Lung (tissue), 12 donors: ENCODE measurements around the gene PRSS2. TPM values are rescaled to one million over a fixed set of nuclear protein-coding genes. Genes with fewer than 3 reads are reported as not detected.
"Not testable (repeated sequence)": the region's sequence is repeated elsewhere in the genome, so short reads cannot be mapped to it uniquely, and the experiment has no call there.

Experiments
- ATAC-seq: fragments of 200-7000 bp; cut with Tn5 transposase; one replicate; pipeline ENCODE4 v1.9.1; 2020; ENCODE audit warnings: moderate number of reproducible peaks; ENCODE audit not compliant: insufficient read depth, low FRiP score
- DNase-seq, 3 donors: peaks; one replicate each; pipeline ENCODE4 v3.0.0-alpha.2; 2013 to 2017
- H3K27ac ChIP-seq, 2 donors: one replicate each; pipeline ENCODE4 v1.5.1; 2013; ENCODE audit warnings: mild to moderate bottlenecking in 2 of 2, moderate library complexity in 2 of 2, control low read depth in 1 of 2, inconsistent platforms in 1 of 2, low read depth in 1 of 2, low read length in 1 of 2
- H3K27me3 ChIP-seq, 3 donors: one replicate each; pipeline ENCODE4 v1.5.1; 2013; ENCODE audit warnings: low read length in 2 of 3; ENCODE audit not compliant: control insufficient read depth in 3 of 3, insufficient read depth in 3 of 3
- H3K36me3 ChIP-seq, 4 donors: one replicate each; pipeline ENCODE4 v1.5.1; 2013; ENCODE audit warnings: low read length in 4 of 4, mild to moderate bottlenecking in 1 of 4, moderate library complexity in 1 of 4; ENCODE audit not compliant: control insufficient read depth in 4 of 4, insufficient read depth in 4 of 4
- H3K4me1 ChIP-seq, 5 donors: one replicate each; pipeline ENCODE4 v1.5.1; 2013; ENCODE audit warnings: low read length in 5 of 5, mild to moderate bottlenecking in 2 of 5, moderate library complexity in 1 of 5; ENCODE audit not compliant: control insufficient read depth in 5 of 5, insufficient read depth in 5 of 5
- H3K4me3 ChIP-seq: one replicate; pipeline ENCODE4 v1.5.1; 2013; ENCODE audit warnings: mild to moderate bottlenecking, control low read depth, moderate library complexity
- H3K9ac ChIP-seq, 2 donors: one replicate each; pipeline ENCODE4 v1.5.1; 2013; ENCODE audit warnings: low read length in 2 of 2, control low read depth in 1 of 2; ENCODE audit not compliant: insufficient read depth in 1 of 2
- H3K9me3 ChIP-seq, 4 donors: one replicate each; pipeline ENCODE4 v1.5.1; 2013; ENCODE audit warnings: low read length in 3 of 4, mild to moderate bottlenecking in 1 of 4, moderate library complexity in 1 of 4; ENCODE audit not compliant: control insufficient read depth in 4 of 4, insufficient read depth in 3 of 4
- WGBS, 2 donors: extraction: QIAGEN DNeasy Blood & Tissue Kit; methylation state at CpG; one replicate each; pipeline ENCODE4 v1.1.7; 2013; 5-methylcytosine and 5-hydroxymethylcytosine counted together
- polyA plus RNA-seq, 2 donors: library from polyadenylated mRNA; stranded (reverse); fragments of 200-250 nt; gene quantifications; one replicate each; pipeline ENCODE4 v1.2.1, GENCODE V29; 2013
- total RNA-seq, 2 donors: library from RNA; depleted of rRNA in 1 of 2; stranded (reverse); fragments of >200 nt in 1 of 2; gene quantifications; one replicate each; pipeline ENCODE4 v1.2.1, GENCODE V29; 2014 to 2021
- TF ChIP-seq, protein P1 (sequence below): IDR thresholded peaks from 2 replicates; pipeline ENCODE4 v1.5.1; 2012; ENCODE audit warnings: mild to moderate bottlenecking; ENCODE audit errors: control extremely low read depth, extremely low read depth
- donor health status: control.
- donor health status: control.
- donor health status: Bipolar disorder and iron deficiency.
- donor health status: healthy.
- donor health status: DM: yes; HTN: yes; CAD: no.

Gene PRSS2
- total and polyA plus RNA-seq, 4 donors = 0.35 to 47.9 (median 1.7) TPM; not detected in 1

DNA sequence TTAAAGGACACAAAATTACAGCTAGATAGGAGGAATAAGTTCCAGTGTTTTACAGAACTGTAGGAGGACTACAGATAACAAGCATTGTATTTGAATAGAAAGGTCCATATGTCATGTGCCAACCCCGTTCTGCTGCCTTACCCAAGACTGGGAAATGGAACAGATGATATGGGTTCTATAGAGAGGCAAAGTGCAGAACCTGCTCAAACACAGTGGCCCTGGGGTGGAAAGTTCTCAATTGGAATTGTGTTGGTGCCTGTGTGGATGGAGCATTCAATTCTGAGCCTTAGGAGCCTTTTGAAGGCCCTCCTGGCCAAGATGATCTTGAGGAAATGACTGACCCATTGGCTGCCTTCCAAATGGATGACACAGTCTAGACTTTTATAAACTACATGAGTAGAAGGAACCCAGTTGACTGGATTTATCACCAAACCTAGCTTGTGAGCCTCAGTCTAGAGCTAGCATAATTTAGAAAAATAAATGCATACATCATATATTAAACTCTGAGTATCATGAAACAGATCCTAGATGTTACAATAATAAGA is 25.6 kb upstream of the PRSS2 start:
- ATAC-seq (no peak), DNase-seq (no peak)
- no peak overlapping the region for H3K27ac ChIP-seq
- peaks cover 0 to 1% (median 0%) of the 10 kb centered on the region in 5 donors for H3K4me1 ChIP-seq
- H3K9ac ChIP-seq = no peak overlapping the region
- peaks cover 0 to 2% (median 0%) of the 10 kb centered on the region in 4 donors for H3K9me3 ChIP-seq
- H3K4me3 ChIP-seq = no peak overlapping the region
- H3K27me3 ChIP-seq = peaks cover 0 to 2% (median 0%) of the 10 kb centered on the region in 3 donors
- TF ChIP-seq, protein P1, sequence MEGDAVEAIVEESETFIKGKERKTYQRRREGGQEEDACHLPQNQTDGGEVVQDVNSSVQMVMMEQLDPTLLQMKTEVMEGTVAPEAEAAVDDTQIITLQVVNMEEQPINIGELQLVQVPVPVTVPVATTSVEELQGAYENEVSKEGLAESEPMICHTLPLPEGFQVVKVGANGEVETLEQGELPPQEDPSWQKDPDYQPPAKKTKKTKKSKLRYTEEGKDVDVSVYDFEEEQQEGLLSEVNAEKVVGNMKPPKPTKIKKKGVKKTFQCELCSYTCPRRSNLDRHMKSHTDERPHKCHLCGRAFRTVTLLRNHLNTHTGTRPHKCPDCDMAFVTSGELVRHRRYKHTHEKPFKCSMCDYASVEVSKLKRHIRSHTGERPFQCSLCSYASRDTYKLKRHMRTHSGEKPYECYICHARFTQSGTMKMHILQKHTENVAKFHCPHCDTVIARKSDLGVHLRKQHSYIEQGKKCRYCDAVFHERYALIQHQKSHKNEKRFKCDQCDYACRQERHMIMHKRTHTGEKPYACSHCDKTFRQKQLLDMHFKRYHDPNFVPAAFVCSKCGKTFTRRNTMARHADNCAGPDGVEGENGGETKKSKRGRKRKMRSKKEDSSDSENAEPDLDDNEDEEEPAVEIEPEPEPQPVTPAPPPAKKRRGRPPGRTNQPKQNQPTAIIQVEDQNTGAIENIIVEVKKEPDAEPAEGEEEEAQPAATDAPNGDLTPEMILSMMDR = no peak
- no peaks in the 10 kb centered on the region for H3K36me3 ChIP-seq
- 75 to 96% methylated on average over 1 of the region's 1 CpG for WGBS, 2 donors

DNA sequence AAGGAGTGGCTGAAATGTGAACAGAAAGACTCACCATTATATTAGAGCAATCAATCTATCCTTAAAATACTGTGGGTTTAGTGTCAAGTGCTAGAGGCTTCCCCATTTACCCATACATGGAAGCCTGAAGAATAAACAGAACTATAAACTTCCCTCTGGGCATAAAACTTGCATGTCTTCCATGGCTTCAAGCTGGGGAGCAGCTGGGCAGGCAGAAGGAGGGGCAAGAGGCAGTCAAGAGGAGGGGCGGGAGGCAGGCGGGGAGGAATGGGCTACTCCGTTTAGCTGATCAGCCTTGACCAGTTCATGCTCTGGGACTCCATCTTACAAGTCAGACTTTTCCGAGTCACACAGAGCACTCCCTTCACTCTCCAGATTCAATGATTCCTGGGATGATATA is 25.0 kb upstream of the PRSS2 start:
- H3K4me1 ChIP-seq = peaks cover 0 to 1% (median 0%) of the 10 kb centered on the region in 5 donors
- H3K9me3 ChIP-seq = peaks cover 0 to 2% (median 0%) of the 10 kb centered on the region in 4 donors
- peaks cover 0 to 2% (median 0%) of the 10 kb centered on the region in 3 donors for H3K27me3 ChIP-seq
- ATAC-seq (no peak), DNase-seq (no peak)
- H3K9ac ChIP-seq = no peak overlapping the region
- no peaks in the 10 kb centered on the region for H3K36me3 ChIP-seq
- 72 to 76% methylated on average over 4 of the region's 4 CpGs for WGBS, 2 donors
- no peak overlapping the region for H3K27ac ChIP-seq
- H3K4me3 ChIP-seq = no peak overlapping the region
- TF ChIP-seq, protein P1 = no peak

GRCh38 chr7:142746264-142746663 is 24.5 kb upstream of the PRSS2 start:
- Histone ChIP-seq H3K4me3 (no peak overlapping the region), H3K27me3 (peaks cover 0 to 2% (median 0%) of the 10 kb centered on the region in 3 donors), H3K36me3 (no peaks in the 10 kb centered on the region), H3K9ac (no peak overlapping the region), H3K4me1 (peaks cover 0 to 1% (median 0%) of the 10 kb centered on the region in 5 donors), H3K27ac (no peak overlapping the region), H3K9me3 (peaks cover 0 to 2% (median 0%) of the 10 kb centered on the region in 4 donors)
- no peak for ATAC-seq
- DNase-seq = no peak
- WGBS, 2 donors = 70 to 75% methylated on average over 3 of the region's 3 CpGs
- TF ChIP-seq, protein P1 = no peak

DNA sequence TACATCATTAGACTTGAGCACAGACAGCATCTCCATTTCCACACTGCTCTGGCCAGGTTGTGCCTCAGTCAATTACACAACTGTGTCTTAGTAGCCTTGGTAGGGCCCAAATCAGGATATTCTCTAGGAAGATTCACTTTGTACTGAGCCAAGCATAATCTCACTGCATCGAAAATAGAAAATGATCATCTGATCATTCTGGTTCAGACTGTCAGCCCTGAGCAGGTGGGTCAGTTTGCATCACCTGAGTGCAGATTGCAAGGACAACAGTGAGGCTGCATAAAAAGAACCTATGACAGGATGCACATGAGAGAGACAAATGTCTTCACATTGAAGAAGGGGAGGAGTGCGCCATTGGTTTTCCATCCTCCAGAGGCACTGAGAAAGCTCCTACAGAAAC is 22.4 kb upstream of the PRSS2 start:
- WGBS, 2 donors = 83% methylated on average over 2 of the region's 2 CpGs

More for the DNA sequence above, 22.4 kb upstream of the PRSS2 start:
- H3K4me3 ChIP-seq, H3K9me3 ChIP-seq, H3K4me1 ChIP-seq, DNase-seq, H3K36me3 ChIP-seq, H3K27ac ChIP-seq, H3K27me3 ChIP-seq, H3K9ac ChIP-seq, ATAC-seq: not testable (repeated sequence)
